ENCODE results near the gene C22orf31.

DNA sequence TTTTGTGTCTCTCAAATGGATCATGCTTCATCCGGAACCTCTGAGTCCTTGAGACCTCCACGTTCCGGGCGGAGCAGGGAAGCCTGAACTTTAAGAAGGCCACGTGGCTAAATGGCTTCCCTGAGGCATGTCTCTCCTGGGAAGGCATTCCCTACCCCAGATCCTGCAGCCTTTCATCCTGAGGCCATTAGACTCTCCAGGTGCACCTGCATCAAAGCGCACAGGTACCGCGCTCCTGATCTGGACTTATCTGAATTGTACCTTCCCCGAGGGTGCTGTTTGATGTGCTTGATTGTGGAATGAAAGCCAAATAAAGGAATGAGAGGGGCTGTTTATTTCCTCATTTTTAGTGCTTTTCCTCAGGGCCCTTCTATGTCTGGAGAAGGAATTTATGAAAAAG is 22.5 kb downstream of the C22orf31 start:
- no peak for TF ChIP-seq POLR2A (IDR thresholded peaks at IDR 0.05)
- TF ChIP-seq, protein P1, sequence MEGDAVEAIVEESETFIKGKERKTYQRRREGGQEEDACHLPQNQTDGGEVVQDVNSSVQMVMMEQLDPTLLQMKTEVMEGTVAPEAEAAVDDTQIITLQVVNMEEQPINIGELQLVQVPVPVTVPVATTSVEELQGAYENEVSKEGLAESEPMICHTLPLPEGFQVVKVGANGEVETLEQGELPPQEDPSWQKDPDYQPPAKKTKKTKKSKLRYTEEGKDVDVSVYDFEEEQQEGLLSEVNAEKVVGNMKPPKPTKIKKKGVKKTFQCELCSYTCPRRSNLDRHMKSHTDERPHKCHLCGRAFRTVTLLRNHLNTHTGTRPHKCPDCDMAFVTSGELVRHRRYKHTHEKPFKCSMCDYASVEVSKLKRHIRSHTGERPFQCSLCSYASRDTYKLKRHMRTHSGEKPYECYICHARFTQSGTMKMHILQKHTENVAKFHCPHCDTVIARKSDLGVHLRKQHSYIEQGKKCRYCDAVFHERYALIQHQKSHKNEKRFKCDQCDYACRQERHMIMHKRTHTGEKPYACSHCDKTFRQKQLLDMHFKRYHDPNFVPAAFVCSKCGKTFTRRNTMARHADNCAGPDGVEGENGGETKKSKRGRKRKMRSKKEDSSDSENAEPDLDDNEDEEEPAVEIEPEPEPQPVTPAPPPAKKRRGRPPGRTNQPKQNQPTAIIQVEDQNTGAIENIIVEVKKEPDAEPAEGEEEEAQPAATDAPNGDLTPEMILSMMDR (IDR thresholded peaks at IDR 0.05), result no peak
